Progenitor cell of endocrine pancreas (in vitro differentiated cells): ENCODE results near the gene SLC38A10. TPM values are rescaled to one million over a fixed set of nuclear protein-coding genes. Genes with fewer than 3 reads are reported as not detected.

Experiments
- DNase-seq: peaks from one replicate; pipeline ENCODE4 v3.0.0; 2021; ENCODE audit warnings: low spot score; ENCODE audit not compliant: unreplicated experiment
- H3K27ac Mint-ChIP-seq: 2 replicates; pipeline ENCODE4 v1.8.0; 2021; ENCODE audit warnings: mild to moderate bottlenecking, moderate library complexity, mixed read lengths
- H3K27me3 Mint-ChIP-seq: 2 replicates; pipeline ENCODE4 v1.8.0; 2021; ENCODE audit warnings: mixed read lengths
- H3K36me3 Mint-ChIP-seq: 2 replicates; pipeline ENCODE4 v1.8.0; 2022; ENCODE audit warnings: mixed read lengths; ENCODE audit not compliant: insufficient read depth
- H3K4me1 Mint-ChIP-seq: 2 replicates; pipeline ENCODE4 v1.8.0; 2021; ENCODE audit warnings: low read depth, mixed read lengths
- H3K4me3 Mint-ChIP-seq: 2 replicates; pipeline ENCODE4 v1.8.0; 2021; ENCODE audit warnings: low read depth, mild to moderate bottlenecking, moderate library complexity, mixed read lengths
- H3K9me3 Mint-ChIP-seq: 2 replicates; pipeline ENCODE4 v1.8.0; 2021; ENCODE audit warnings: low read depth, mixed read lengths
- CTCF ChIP-seq: fragments of 200-600 bp; sonication (generic); IDR thresholded peaks from one replicate; pipeline ENCODE4 v1.5.0; 2021; ENCODE audit warnings: antibody characterized with exemption, mild to moderate bottlenecking; ENCODE audit not compliant: unreplicated experiment
- total RNA-seq: library from RNA; stranded (reverse); gene quantifications from 2 replicates; pipeline ENCODE4 v1.2.1, GENCODE V29; 2021

The SLC38A10 gene
- total RNA-seq, 1 donor from 2014 or later: 130 TPM

- H3K27ac Mint-ChIP-seq: no peak overlapping the region
- H3K4me3 Mint-ChIP-seq: no peak overlapping the region
- H3K4me1 Mint-ChIP-seq: peaks cover 6% of the 10 kb centered on the region
- no peaks in the 10 kb centered on the region for H3K36me3 Mint-ChIP-seq
- no peak for TF ChIP-seq CTCF
- H3K27me3 Mint-ChIP-seq: no peaks in the 10 kb centered on the region
- H3K9me3 Mint-ChIP-seq: no peaks in the 10 kb centered on the region
- no peak for DNase-seq
Measured at GRCh38 chr17:81317530-81317821, 22.4 kb upstream of the SLC38A10 start.

GRCh38 chr17:81315885-81316391, 20.8 kb upstream of the SLC38A10 start:
- TF ChIP-seq CTCF: no peak
- Mint-ChIP-seq H3K36me3 (no peaks in the 10 kb centered on the region), H3K4me1 (peaks cover 8% of the 10 kb centered on the region), H3K9me3 (no peaks in the 10 kb centered on the region), H3K4me3 (no peak overlapping the region), H3K27me3 (no peaks in the 10 kb centered on the region), H3K27ac (no peak overlapping the region)
- no peak for DNase-seq

- H3K27ac Mint-ChIP-seq: no peak overlapping the region
- peaks cover 13% of the 10 kb centered on the region for H3K4me1 Mint-ChIP-seq
- H3K4me3 Mint-ChIP-seq: no peak overlapping the region
- no peaks in the 10 kb centered on the region for H3K27me3 Mint-ChIP-seq
- no peak for DNase-seq
- no peak for TF ChIP-seq CTCF
- H3K36me3 Mint-ChIP-seq: no peaks in the 10 kb centered on the region
- H3K9me3 Mint-ChIP-seq: no peaks in the 10 kb centered on the region
Measured at GRCh38 chr17:81315129-81315884, 20.2 kb upstream of the SLC38A10 start.

- Mint-ChIP-seq H3K27ac (no peak overlapping the region), H3K9me3 (no peaks in the 10 kb centered on the region), H3K27me3 (no peaks in the 10 kb centered on the region), H3K4me3 (no peak overlapping the region), H3K36me3 (no peaks in the 10 kb centered on the region), H3K4me1 (peaks cover 13% of the 10 kb centered on the region)
- no peak for DNase-seq
- no peak for TF ChIP-seq CTCF
Measured at GRCh38 chr17:81314398-81315081, 19.4 kb upstream of the SLC38A10 start.

- Mint-ChIP-seq H3K27ac (no peak overlapping the region), H3K4me3 (no peak overlapping the region), H3K27me3 (no peaks in the 10 kb centered on the region), H3K9me3 (no peaks in the 10 kb centered on the region), H3K36me3 (no peaks in the 10 kb centered on the region), H3K4me1 (peaks cover 19% of the 10 kb centered on the region)
- DNase-seq: no peak
- TF ChIP-seq CTCF: no peak
Measured at GRCh38 chr17:81313776-81314397, 18.8 kb upstream of the SLC38A10 start.
